IPS-NIHi7 (cell line): ENCODE results near the gene SCNN1B.

Experiments used
- DNase-seq: peaks from one replicate; pipeline ENCODE4 v3.0.0; 2012; ENCODE audit warnings: mixed read lengths; ENCODE audit errors: extremely low spot score

Gene SCNN1B

GRCh38 chr16:23320693-23321092, 18.6 kb downstream of the SCNN1B start:
- no peak for DNase-seq

- no peak for DNase-seq
Observed at GRCh38 chr16:23321206-23321875, 19.2 kb downstream of the SCNN1B start.

GRCh38 chr16:23323224-23324030, 21.3 kb downstream of the SCNN1B start:
- no peak for DNase-seq

- no peak for DNase-seq
Observed at GRCh38 chr16:23324727-23325126, 22.6 kb downstream of the SCNN1B start.

- DNase-seq = no peak
Observed at GRCh38 chr16:23327836-23328235, 25.7 kb downstream of the SCNN1B start.

DNA sequence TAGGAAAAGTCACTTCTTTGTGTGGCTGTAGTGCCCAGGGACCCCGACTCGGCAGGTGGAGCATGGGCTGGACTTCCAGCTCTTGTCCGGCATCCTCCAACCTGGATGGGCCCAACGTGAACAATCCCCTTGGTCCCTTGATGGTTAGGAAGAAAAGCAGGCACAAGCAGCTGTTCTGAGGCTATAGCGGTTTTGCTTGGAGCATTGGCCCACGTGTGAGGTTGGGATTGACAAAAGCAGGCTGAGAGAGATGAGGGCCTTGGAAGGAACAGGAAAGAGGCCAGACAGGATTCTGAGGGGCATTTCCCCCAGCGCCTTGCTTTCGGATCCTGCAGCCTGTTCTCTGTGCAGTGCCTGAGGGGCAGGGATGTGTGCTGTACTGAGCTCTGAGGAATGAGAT, 28.1 kb downstream of the SCNN1B start:
- DNase-seq = no peak

- DNase-seq = no peak
Observed at GRCh38 chr16:23330583-23331249, 28.6 kb downstream of the SCNN1B start.

DNA sequence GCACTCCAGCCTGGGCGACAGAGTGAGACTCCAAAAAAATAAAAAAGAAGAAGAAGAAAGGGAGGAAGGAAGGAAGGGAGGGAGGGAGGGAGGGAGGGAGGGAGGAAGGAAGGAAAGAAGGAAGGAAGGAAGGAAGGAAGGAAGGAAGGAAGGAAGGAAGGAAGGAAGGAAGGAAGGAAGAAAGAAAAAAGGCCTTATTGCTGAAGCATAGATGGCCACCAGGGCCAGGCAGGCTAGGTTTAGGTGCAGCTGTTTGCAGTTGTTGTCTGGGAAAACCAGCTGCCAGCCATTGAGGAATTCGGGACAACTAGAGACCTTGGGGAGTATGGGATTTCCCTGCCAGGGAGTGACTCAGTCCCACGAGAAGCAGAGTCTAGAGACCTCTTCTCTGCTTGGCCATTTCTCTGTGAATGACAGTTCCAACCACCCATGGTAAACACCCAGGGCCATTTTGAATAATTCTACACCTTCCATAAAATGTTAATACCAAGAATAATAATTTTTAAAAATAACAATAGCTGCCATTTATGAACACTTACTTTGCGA, 31.0 kb downstream of the SCNN1B start:
- DNase-seq = no peak

DNA sequence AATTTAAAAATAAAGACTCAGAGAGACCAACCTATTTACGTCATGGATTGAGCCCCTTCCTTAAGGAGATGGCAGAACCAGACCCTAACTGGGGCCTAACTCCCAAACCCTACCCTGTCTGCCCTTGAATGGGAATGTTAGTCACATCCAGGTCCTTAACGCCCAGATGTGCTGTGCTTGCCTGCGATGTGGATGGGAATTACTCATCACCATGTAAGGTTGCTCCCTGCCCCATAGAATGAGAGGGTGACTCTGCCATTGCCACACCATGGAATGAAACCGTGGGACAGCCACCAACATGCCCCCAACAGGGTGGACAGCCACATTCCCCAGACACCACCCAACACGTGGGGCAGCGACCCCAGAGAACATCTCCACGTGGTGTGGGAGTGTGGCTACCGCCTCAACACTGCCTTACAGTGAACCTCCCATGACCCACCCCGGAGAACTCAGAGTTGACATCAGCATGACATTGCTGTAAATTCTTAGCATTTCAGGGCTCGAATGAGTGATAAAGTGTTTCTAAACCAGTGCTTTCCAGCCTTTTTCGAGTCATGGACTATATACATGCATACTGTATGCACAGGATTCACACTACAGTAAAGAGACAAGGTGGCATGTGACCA, 31.8 kb downstream of the SCNN1B start:
- no peak for DNase-seq

DNA sequence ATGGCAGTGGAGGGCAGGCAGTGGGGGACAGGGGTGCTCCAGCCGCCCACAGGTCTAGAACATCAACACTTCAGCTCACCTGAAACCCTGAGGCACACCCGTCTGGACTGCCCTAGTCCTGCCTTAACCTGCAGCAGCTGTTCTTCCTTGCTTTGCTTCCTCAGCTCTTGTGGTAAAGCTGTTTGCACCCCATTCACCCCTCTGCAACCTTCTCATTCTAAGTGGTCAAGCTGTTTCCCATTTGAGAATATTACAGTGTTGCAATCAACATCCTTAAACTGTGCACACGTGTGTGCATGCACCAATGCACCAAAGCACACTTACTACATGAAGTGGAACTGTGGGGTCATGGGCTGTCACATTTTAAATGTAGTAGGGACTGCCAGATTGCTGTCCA, 32.4 kb downstream of the SCNN1B start:
- DNase-seq = no peak

DNA sequence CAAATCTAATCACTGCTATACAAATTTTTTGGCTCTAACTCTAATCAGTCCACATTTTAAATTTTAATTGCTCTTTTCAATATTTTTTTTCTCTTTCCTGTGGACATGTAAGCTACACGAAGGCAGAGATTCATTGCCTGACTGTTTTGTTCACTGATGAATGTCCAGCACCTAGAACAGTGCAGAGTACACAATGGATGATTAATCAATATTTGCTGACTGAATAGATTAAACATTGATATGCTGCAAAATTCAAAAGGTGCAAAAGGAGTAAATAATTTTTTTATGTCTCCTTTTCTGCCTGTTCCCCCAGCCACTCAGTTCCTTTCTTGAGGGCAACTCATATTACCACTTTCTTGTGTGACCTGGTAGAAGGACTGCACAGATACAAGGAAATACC, 32.8 kb downstream of the SCNN1B start:
- no peak for DNase-seq

DNA sequence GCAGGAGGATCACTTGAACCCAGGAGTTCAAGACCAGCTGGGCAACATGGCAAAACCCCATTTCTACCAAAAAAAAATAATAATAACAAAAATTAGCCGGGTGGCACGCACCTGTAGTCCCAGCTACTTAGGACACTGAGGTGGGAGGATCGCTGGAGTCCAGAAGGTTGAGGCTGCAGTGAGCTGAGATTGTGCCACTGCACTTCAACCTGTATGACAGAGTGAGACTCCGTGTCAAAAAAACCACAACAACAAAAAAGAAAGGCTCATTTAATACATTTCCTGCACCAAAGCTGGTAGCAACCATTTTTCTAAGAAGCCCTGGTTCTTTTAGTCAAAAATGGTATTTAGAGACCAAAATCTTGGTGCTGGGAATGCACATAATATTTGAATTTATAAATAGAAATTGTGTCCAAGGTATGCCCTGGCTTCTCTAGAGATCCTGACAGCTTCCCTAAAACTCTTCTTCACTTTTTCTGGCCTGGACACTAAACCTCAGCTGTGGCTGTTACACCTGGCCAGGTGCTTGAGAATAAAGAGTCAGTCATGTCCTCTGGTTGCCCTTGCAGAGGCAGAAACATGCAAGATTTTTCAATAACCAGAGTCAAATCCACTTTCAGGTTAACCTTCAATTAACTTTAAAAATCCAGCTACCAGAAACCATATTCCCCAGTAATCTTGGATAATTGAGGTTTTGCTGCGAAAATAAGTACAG, 35.9 kb downstream of the SCNN1B start:
- DNase-seq = no peak

DNA sequence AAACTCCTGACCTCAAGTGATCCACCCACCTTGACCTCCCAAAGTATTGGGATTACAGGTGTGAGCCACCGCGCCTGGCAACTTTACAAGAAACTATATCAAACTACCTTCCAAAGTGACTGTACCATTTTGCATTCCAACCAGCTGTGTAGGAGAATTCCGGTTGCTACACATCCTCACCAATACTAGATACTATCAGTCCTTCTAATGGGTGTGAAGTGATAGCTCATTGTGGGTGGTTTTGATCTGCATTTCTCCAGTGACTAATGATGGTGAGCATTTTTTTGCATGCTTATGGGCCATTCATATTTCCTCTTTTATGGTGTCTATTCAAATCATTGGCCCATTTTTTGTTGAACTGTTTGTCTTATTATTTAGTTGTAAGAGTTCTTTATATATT, 37.7 kb downstream of the SCNN1B start:
- no peak for DNase-seq

DNA sequence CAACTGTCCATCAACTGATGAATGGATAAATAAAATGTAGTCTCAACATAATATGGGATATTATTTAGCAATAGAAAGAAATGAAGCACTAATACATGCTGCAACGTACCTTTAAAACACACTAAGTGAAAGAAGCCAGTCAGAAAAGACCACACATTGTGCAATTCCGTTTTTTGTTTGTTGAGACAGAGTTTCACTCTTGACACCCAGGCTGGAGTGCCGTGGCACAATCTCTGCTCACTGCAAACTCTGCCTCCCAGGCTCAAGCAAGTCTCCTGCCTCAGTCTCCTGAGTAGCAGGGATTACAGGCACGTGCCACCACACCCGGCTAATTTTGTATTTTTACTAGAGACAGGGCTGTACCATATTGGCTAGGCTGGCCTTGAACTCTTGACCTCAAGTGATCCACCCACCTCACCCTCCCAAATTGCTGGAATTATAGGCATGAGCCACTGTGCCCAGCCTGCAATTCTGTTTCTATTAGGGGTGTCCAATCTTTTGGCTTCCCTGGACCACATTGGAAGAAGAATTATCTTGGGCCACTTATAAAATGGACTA, 40.1 kb downstream of the SCNN1B start:
- DNase-seq = no peak

DNA sequence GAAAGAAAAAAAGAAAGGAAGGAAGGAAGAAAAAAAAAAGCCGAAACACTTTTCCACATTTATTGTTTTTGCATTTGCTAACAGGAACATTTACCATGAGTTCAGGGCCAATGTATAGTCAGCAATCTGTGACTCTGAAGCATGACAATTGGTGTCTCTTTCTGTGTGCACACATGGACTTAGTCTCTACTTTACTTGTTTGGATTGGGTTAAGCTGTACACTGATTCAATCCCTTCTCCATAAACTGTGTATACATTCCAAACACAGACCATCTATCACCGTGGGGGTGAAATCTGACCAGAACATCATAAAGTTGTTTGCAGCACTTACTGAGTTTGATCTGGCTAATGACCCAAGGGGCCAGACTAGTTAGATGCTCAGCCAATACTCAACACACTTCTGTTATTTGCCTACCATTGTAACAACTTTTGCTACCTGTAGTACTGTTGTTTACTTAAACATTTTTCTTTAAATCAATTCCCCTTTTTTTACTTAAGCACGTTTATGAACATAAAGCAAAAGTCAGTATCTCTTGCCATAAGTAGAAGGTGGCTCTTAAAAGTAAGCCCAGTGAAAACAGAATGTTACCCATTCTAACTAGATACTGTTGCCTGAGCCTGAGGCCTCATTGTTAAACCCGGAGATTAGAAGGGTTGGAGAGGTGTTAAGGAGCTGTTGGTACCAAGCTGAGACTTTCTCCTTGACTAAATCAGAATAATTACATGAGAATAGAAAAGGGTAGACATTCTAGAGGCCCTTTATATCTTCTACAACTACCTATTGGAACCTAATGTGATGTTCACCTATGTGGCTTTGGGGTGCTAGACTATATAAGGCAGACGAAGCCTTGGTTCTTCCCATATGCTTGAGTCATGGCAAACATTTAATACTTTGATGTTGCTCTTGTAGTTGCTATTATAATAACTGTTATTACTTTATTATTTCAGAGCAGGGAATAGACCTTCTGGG, 41.8 kb downstream of the SCNN1B start:
- no peak for DNase-seq

GRCh38 chr16:23345237-23345636, 43.1 kb downstream of the SCNN1B start:
- DNase-seq = no peak

GRCh38 chr16:23348579-23349469, 46.7 kb downstream of the SCNN1B start:
- peak; percentile 79 for DNase-seq

DNA sequence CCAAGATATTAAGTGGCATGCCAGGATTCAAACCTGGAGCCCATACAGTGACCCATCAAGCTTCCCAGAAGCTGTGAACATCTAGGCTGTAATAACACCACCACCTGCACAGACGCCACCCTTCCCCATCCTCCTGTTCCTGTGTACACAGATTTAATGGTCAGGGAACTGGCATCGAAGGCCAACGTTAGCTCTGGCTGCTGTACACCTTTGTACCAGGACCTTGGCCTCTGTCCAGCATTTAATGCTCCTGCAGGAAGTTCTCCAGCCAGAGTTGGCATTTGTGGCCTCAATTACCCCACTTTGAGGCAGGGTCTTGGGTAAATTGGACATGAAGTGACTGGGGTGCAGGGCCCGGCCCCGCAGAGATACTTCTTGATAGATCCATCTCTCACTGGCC, 49.3 kb downstream of the SCNN1B start:
- DNase-seq = no peak

DNA sequence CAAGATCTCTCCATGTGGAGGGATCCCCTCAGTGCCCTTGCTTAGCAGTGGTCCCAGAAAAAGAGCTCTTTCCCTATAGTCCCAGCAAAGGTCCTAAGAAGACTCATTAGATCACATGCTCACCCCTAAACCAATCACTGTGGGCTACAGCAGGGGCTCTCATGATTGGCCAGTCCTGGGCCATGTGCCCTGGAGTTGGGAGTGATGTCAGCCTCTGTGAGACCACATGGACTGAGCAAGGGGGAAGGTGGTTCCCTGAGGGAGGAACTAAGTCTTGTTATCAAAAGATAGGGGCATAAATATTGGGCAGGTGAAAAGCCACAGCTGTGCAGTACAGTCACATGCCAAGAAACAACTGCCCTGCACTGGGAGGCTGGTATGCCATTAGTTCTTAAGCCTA, 51.3 kb downstream of the SCNN1B start:
- DNase-seq = no peak
